Effector CD8-positive, alpha-beta T cell (primary cell): ENCODE data around the gene CRACR2A.

Source experiments
- DNase-seq: peaks from one replicate; lab custom pipeline; 2025; lab: John Stamatoyannopoulos, UW

Gene CRACR2A

GRCh38 chr12:3684449-3685051 lies 68.4 kb downstream of the CRACR2A start:
- no peak for DNase-seq

- no peak for DNase-seq
Measured at GRCh38 chr12:3683670-3684069, 69.2 kb downstream of the CRACR2A start.

DNA sequence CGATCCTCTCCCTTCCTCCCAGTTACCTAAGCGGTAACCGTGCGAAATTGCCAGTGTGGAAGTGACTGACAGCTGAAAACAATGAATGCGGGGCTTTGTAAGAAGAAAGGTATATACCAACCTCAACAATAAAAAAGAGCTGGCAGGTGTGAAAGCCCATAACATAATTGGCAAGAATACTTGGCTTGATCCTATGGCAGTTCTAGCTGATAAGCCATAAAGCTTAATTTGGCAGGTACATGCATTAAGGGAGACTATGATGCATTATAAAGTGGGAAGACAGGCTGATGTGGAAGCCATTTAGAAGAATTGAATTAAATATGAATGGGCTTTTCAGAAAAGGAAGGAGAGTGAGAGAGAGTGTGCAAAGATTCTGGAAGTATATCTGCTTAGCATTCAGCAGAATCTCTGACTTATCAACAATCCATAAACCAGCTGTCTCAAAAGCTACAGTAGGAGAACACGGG lies 71.3 kb downstream of the CRACR2A start:
- no peak for DNase-seq

- DNase-seq, result no peak
Measured at GRCh38 chr12:3680919-3681594, 71.9 kb downstream of the CRACR2A start.

GRCh38 chr12:3679831-3680230 lies 73.1 kb downstream of the CRACR2A start:
- DNase-seq, result no peak

DNA sequence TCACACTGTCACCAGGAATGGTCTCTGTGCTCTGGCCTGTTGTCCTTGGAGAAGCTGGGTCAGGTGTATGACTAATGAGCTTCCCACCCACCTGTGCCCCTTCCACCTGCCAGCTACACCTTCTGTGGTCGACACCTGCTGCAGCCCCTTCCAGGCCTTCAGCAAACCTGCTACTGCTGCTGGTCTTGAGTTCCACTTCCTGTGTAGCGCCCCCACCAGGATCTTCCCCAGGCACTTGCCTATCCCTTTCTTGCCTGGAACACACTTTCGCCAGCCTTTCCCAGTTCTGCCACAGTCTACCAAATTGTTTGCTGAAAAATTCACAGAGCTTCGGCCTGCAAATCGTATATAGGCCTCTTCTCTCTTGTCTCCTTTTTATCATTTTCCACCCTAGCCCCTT lies 75.3 kb downstream of the CRACR2A start:
- no peak for DNase-seq

GRCh38 chr12:3673981-3674708 lies 78.8 kb downstream of the CRACR2A start:
- no peak for DNase-seq

GRCh38 chr12:3672113-3672509 lies 80.8 kb downstream of the CRACR2A start:
- DNase-seq, result no peak

- DNase-seq, result no peak
Measured at GRCh38 chr12:3671330-3672112, 81.4 kb downstream of the CRACR2A start.

DNA sequence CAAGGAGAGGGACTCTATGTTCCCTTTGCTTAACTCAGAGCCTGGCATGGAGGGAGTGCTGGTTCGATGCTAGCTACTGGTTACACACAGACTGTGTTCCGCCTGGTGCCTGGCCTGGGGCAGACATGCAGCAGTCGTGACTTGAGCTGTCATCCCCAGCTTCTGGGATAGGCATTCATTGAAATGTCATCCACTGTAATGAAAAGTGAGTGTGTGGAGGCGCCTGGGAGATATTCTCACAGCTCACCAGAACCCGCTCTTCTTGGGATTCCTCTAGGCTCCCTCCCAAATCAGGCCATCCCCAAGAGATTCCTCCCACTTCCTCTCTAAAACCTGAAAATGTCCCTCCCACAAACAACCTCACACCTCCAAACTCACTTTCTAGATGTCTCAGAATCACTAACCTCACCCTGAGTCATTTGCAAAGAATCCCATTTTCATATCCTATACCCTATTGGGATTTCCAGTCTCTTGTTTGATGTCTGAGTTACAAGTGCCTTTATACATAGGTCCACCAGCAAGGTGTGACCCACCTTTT lies 82.8 kb downstream of the CRACR2A start:
- no peak for DNase-seq

DNA sequence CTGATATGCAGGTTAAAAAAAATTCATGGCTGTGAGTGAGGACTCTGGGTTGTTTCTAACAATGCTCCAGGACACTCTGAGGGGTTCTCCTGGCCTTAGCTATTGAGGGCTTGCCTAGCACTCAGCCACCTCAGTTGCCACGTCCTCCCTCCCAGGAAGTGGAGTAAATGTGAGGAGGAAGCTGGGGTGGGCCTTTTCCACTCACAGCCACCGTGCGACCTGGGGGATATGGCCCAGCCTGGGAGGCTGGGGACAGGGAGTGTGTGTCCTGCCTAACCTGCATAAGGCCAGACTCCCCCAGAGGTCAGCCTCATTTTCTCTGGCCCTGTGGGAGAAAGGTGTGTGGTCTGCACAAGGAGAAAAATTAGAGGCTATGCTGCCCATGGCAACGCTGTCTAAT lies 83.3 kb downstream of the CRACR2A start:
- DNase-seq, result no peak

GRCh38 chr12:3668479-3669165 lies 84.3 kb downstream of the CRACR2A start:
- DNase-seq, result no peak

- DNase-seq, result no peak
Measured at GRCh38 chr12:3667485-3667884, 85.4 kb downstream of the CRACR2A start.

DNA sequence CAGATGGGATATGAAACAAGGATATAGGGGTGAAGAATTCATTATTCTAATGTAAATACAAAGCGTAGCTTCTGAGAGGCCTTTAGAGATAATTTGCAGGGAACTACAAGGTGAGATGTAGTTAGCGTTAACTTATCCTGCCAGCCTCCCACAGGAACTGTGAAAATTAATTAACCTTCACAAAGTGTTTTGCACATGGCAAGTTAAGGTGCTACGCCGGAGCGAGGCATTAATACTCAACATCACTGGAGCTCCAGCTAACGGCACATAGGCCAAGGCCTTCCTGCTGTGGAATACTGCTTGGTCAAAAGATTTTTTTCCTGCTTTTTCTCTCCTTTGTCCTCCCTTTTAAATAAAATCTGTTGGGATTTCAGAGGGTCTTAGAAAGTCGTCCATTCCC lies 86.5 kb downstream of the CRACR2A start:
- DNase-seq, result no peak

DNA sequence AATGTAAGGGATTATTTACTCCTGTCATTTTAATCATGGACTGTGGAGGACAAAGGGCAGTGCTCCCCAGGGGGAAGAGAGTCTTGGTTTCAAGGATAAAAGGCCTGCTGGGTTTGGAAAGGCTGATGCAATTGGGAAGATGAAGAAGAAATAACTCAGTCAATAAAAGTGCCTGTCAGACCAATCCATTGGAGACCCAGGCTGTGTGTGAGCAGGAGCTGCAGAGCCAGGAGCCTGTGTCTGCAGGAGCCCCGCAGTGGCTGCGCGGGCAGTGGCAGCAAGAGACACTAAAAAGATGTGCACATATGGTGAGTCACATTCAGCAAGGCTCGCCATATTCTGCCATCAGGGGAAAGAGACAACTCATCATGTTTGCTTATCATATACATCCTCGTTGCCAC lies 90.4 kb downstream of the CRACR2A start:
- no peak for DNase-seq

DNA sequence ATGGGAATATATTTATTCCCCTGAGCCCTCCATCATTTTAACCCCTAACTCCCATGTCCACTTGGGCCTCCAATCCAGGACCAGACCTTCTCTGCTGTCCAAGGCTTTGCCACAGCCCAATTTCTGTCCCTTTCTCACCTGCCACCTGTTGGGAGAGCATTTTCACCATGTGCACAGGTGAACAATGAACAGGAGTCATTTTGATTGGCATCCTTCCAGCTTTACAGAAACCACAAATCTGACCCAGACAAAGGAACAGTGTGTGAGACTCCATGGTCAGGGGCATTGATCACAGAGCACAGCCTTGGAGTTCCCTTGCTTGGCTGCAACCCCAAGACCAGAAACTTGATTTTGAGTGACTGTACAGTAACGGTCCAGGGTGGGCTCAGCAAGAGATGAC lies 91.9 kb downstream of the CRACR2A start:
- no peak for DNase-seq

GRCh38 chr12:3658327-3659163 lies 94.4 kb downstream of the CRACR2A start:
- no peak for DNase-seq

- no peak for DNase-seq
Measured at GRCh38 chr12:3656946-3657622, 95.8 kb downstream of the CRACR2A start.

GRCh38 chr12:3655328-3655900 lies 97.5 kb downstream of the CRACR2A start:
- DNase-seq, result no peak
